ENCODE measurements around the gene MBIP.

MBIP gene

GRCh38 chr14:36361210-36361853, 40.9 kb upstream of the MBIP start:
- no peak for TF ChIP-seq SIN3A (IDR thresholded peaks at IDR 0.05; ENCODE audit: borderline replicate concordance, insufficient read depth, low read length)
- no peak for TF ChIP-seq REST (IDR thresholded peaks at IDR 0.05; ENCODE audit: insufficient read depth in 1 of 2, low read depth in 2 of 2, low read length in 2 of 2)
- TF ChIP-seq TAF1 (IDR thresholded peaks at IDR 0.05; ENCODE audit: borderline replicate concordance, insufficient read depth, low read length) = no peak
- no peak for TF ChIP-seq FOXP2 (optimal IDR thresholded peaks at IDR 0.05; ENCODE audit: borderline replicate concordance, extremely low read depth, extremely low read length, insufficient read depth)
- TF ChIP-seq POLR2AphosphoS5 (IDR thresholded peaks at IDR 0.05; ENCODE audit: low read depth, low read length) = no peak

GRCh38 chr14:36356862-36357261, 36.4 kb upstream of the MBIP start:
- TF ChIP-seq FOXP2 (optimal IDR thresholded peaks at IDR 0.05; ENCODE audit: borderline replicate concordance, extremely low read depth, extremely low read length, insufficient read depth) = no peak
- TF ChIP-seq TAF1 (IDR thresholded peaks at IDR 0.05; ENCODE audit: borderline replicate concordance, insufficient read depth, low read length) = no peak
- no peak for TF ChIP-seq REST (IDR thresholded peaks at IDR 0.05; ENCODE audit: insufficient read depth in 1 of 2, low read depth in 2 of 2, low read length in 2 of 2)
- no peak for TF ChIP-seq SIN3A (IDR thresholded peaks at IDR 0.05; ENCODE audit: borderline replicate concordance, insufficient read depth, low read length)

GRCh38 chr14:36346052-36346451, 25.6 kb upstream of the MBIP start:
- no peak for TF ChIP-seq TAF1 (IDR thresholded peaks at IDR 0.05; ENCODE audit: borderline replicate concordance, insufficient read depth, low read length)
- TF ChIP-seq FOXP2 (optimal IDR thresholded peaks at IDR 0.05; ENCODE audit: borderline replicate concordance, extremely low read depth, extremely low read length, insufficient read depth) = no peak
- no peak for TF ChIP-seq REST (IDR thresholded peaks at IDR 0.05; ENCODE audit: insufficient read depth in 1 of 2, low read depth in 2 of 2, low read length in 2 of 2)

- TF ChIP-seq TAF1 (IDR thresholded peaks at IDR 0.05; ENCODE audit: borderline replicate concordance, insufficient read depth, low read length) (no peak), POLR2AphosphoS5 (IDR thresholded peaks at IDR 0.05; ENCODE audit: low read depth, low read length) (no peak), SIN3A (IDR thresholded peaks at IDR 0.05; ENCODE audit: borderline replicate concordance, insufficient read depth, low read length) (no peak), REST (IDR thresholded peaks at IDR 0.05; ENCODE audit: insufficient read depth in 1 of 2, low read depth in 2 of 2, low read length in 2 of 2) (no peak), FOXP2 (optimal IDR thresholded peaks at IDR 0.05; ENCODE audit: borderline replicate concordance, extremely low read depth, extremely low read length, insufficient read depth) (no peak)
Observed at GRCh38 chr14:36344211-36344610, 23.8 kb upstream of the MBIP start.
